Transverse colon (tissue), 4 donors: ENCODE results near the gene DYNC2LI1.

Source experiments
- POLR2AphosphoS5 ChIP-seq, 3 donors: sonication (generic); formaldehyde crosslinking; IDR thresholded peaks; one replicate each; pipeline ENCODE4 v1.6.1; 2016; ENCODE audit warnings: antibody characterized with exemption in 3 of 3
- TF ChIP-seq, protein P1 (sequence below), 5 experiments: fragments of 200-600 bp in 3 of 5; fragments of 450-650 bp in 2 of 5; sonication (generic) in 3 of 5; IDR thresholded peaks; 1 replicate in 2 of 5; 2 replicates in 3 of 5; pipeline ENCODE4 v1.5.1; 2016 to 2017; ENCODE audit warnings: antibody characterized with exemption in 5 of 5, inconsistent platforms in 3 of 5, mild to moderate bottlenecking in 2 of 5, moderate library complexity in 1 of 5

DNA sequence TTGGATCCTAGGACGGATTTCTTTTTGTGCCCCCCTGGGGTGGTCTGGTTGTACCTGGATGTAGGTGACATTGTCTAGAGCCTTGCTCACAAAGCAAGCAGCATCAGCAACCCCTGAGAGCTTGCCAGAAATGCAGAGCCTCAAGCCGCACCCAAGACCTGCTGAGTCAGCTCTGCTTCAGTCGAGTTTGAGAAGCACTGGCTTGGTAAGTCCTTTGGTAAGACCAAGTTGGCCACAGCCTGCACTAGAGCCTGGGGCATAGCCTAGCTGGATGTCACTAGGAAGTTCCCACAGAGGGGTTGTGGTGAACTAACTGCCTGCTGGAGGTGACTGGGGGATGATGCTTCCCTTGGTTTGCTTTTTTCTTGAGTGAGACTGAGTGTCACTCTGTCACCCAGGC, 58.6 kb downstream of the DYNC2LI1 start:
- TF ChIP-seq, protein P1, sequence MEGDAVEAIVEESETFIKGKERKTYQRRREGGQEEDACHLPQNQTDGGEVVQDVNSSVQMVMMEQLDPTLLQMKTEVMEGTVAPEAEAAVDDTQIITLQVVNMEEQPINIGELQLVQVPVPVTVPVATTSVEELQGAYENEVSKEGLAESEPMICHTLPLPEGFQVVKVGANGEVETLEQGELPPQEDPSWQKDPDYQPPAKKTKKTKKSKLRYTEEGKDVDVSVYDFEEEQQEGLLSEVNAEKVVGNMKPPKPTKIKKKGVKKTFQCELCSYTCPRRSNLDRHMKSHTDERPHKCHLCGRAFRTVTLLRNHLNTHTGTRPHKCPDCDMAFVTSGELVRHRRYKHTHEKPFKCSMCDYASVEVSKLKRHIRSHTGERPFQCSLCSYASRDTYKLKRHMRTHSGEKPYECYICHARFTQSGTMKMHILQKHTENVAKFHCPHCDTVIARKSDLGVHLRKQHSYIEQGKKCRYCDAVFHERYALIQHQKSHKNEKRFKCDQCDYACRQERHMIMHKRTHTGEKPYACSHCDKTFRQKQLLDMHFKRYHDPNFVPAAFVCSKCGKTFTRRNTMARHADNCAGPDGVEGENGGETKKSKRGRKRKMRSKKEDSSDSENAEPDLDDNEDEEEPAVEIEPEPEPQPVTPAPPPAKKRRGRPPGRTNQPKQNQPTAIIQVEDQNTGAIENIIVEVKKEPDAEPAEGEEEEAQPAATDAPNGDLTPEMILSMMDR (IDR thresholded peaks at IDR 0.05): no peak
- TF ChIP-seq POLR2AphosphoS5 (IDR thresholded peaks at IDR 0.05): no peak
